ENCODE results near the gene OLFML2A. TPM values are rescaled to one million over a fixed set of nuclear protein-coding genes. Genes with fewer than 3 reads are reported as not detected.

Gene OLFML2A
- total RNA-seq, 1 experiment from 2014 or later, result 5.8 TPM

DNA sequence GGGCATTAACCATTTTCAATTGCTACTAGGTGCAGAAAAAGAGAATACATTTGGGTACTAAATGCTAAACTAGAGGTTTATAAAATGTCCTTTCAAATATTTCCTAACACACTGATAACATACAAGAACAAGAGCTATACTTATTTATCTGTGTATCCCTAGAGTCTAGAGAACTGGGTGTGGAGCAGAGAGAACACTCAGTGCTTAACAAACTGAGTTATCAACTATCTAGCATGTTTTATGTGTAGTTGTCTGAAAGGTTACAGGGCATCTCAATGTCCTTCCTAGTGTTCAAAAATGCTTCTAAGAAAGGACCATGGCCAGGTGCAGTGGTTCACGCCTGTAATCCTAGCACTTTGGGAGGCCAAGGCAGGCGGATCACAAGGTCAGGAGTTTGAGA is 46.2 kb upstream of the OLFML2A start:
- Histone ChIP-seq H3K4me1 (ENCODE audit: insufficient read depth, low read length) (peaks cover 3% of the 10 kb centered on the region; the same call in 1 of the 2 replicates), H3K56ac (ENCODE audit: insufficient read length, low read depth, low read length) (no peak overlapping the region), H4K20me1 (ENCODE audit: control insufficient read depth, insufficient read depth, insufficient read length) (peaks cover 2% of the 10 kb centered on the region), H2BK15ac (ENCODE audit: low read depth, low read length) (no peak overlapping the region), H4K8ac (replicated peaks; ENCODE audit: insufficient read length, low read depth, low read length) (no peak overlapping the region), H3K4me2 (ENCODE audit: insufficient read depth, insufficient read length, low read length) (no peak overlapping the region), H2BK5ac (ENCODE audit: insufficient read length, low read length) (no peak overlapping the region), H3K23me2 (ENCODE audit: insufficient read length, low read depth, low read length, poor library complexity, severe bottlenecking) (no peaks in the 10 kb centered on the region), H3T11ph (ENCODE audit: low read length) (no peak overlapping the region), H2AK5ac (ENCODE audit: insufficient read length, low read length) (no peak overlapping the region), H3K27me3 (ENCODE audit: insufficient read depth, low read length) (no peaks in the 10 kb centered on the region), H3K9me3 (ENCODE audit: control insufficient read depth, low read depth, low read length) (no peaks in the 10 kb centered on the region), H2BK12ac (ENCODE audit: insufficient read length, low read depth, low read length) (no peak overlapping the region), H3K23ac (ENCODE audit: insufficient read length, low read depth, low read length) (no peak overlapping the region), H4K91ac (ENCODE audit: insufficient read length, low read depth, low read length) (no peak overlapping the region), H3K4ac (ENCODE audit: low read depth, low read length) (no peak overlapping the region), H3K27ac (ENCODE audit: insufficient read length, low read depth, low read length) (no peak overlapping the region), H3K14ac (ENCODE audit: insufficient read depth, low read length) (no peak overlapping the region), H3K18ac (ENCODE audit: insufficient read length, low read depth, low read length) (no peak overlapping the region), H3K79me2 (ENCODE audit: insufficient read depth, low read length) (peaks cover 2% of the 10 kb centered on the region; the same call in 1 of the 2 replicates), H2AFZ (ENCODE audit: low read length) (no peak overlapping the region), H3K79me1 (ENCODE audit: insufficient read depth, low read depth, low read length, poor library complexity, severe bottlenecking) (no peaks in the 10 kb centered on the region), H2BK20ac (ENCODE audit: low read depth, low read length, poor library complexity, severe bottlenecking) (no peak overlapping the region), H4K5ac (ENCODE audit: insufficient read length, low read depth, low read length) (no peak overlapping the region), H3K9ac (ENCODE audit: extremely low read depth, insufficient read length, low read length) (no peak overlapping the region), H2BK120ac (ENCODE audit: low read depth, low read length, poor library complexity, severe bottlenecking) (no peak overlapping the region)
- Mint-ChIP-seq H3K27ac (no peak overlapping the region), H3K9me3 (no peaks in the 10 kb centered on the region; a peak in 1 of 5 replicates), H3K4me1 (peaks cover 30 to 31% of the 10 kb centered on the region in 2 experiments), H3K4me3 (no peak overlapping the region), H3K27me3 (ENCODE audit: low read depth) (no peaks in the 10 kb centered on the region), H3K36me3 (ENCODE audit: insufficient read depth in 1 of 3, low read depth in 3 of 3) (peaks cover 22 to 27% (median 25%) of the 10 kb centered on the region in 3 experiments; a peak in 6 of 7 replicates)
- no peak for DNase-seq
- no CpG with 5 or more reads among the region's 2 CpGs for WGBS (ENCODE audit: extremely low coverage, insufficient read length, low lambda C conversion rate)
- TF ChIP-seq, protein P1, sequence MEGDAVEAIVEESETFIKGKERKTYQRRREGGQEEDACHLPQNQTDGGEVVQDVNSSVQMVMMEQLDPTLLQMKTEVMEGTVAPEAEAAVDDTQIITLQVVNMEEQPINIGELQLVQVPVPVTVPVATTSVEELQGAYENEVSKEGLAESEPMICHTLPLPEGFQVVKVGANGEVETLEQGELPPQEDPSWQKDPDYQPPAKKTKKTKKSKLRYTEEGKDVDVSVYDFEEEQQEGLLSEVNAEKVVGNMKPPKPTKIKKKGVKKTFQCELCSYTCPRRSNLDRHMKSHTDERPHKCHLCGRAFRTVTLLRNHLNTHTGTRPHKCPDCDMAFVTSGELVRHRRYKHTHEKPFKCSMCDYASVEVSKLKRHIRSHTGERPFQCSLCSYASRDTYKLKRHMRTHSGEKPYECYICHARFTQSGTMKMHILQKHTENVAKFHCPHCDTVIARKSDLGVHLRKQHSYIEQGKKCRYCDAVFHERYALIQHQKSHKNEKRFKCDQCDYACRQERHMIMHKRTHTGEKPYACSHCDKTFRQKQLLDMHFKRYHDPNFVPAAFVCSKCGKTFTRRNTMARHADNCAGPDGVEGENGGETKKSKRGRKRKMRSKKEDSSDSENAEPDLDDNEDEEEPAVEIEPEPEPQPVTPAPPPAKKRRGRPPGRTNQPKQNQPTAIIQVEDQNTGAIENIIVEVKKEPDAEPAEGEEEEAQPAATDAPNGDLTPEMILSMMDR (conservative IDR thresholded peaks at IDR 0.05), result no peak
